Measurements from ENCODE around the gene CPE.

- TF ChIP-seq CREB5 (CRISPR knock-in tag; IDR thresholded peaks at IDR 0.05; ENCODE audit: low read depth) (no peak), POU6F1 (CRISPR knock-in tag; IDR thresholded peaks at IDR 0.05; ENCODE audit: borderline replicate concordance, low read depth) (no peak), ZNF70 (CRISPR knock-in tag; IDR thresholded peaks at IDR 0.05) (no peak), PATZ1 (CRISPR knock-in tag; IDR thresholded peaks at IDR 0.05; ENCODE audit: borderline replicate concordance) (no peak), CSDC2 (CRISPR knock-in tag; IDR thresholded peaks at IDR 0.05) (no peak), ZFP3 (CRISPR knock-in tag; IDR thresholded peaks at IDR 0.05) (no peak), CSRNP3 (CRISPR knock-in tag; IDR thresholded peaks at IDR 0.05) (no peak), ISL1 (CRISPR knock-in tag; IDR thresholded peaks at IDR 0.05) (no peak), OSR1 (CRISPR knock-in tag; IDR thresholded peaks at IDR 0.05) (no peak)
- TF ChIP-seq, protein P1, sequence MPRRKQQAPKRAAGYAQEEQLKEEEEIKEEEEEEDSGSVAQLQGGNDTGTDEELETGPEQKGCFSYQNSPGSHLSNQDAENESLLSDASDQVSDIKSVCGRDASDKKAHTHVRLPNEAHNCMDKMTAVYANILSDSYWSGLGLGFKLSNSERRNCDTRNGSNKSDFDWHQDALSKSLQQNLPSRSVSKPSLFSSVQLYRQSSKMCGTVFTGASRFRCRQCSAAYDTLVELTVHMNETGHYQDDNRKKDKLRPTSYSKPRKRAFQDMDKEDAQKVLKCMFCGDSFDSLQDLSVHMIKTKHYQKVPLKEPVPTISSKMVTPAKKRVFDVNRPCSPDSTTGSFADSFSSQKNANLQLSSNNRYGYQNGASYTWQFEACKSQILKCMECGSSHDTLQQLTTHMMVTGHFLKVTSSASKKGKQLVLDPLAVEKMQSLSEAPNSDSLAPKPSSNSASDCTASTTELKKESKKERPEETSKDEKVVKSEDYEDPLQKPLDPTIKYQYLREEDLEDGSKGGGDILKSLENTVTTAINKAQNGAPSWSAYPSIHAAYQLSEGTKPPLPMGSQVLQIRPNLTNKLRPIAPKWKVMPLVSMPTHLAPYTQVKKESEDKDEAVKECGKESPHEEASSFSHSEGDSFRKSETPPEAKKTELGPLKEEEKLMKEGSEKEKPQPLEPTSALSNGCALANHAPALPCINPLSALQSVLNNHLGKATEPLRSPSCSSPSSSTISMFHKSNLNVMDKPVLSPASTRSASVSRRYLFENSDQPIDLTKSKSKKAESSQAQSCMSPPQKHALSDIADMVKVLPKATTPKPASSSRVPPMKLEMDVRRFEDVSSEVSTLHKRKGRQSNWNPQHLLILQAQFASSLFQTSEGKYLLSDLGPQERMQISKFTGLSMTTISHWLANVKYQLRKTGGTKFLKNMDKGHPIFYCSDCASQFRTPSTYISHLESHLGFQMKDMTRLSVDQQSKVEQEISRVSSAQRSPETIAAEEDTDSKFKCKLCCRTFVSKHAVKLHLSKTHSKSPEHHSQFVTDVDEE (CRISPR knock-in tag; IDR thresholded peaks at IDR 0.05) = no peak
Observed at GRCh38 chr4:165368114-165368513, 10.7 kb upstream of the CPE start.

Data from SK-N-SH treated with all-trans-retinoic acid at 6 μM for 48 hours (cell line).